Mammary epithelial cell (primary cell): Measurements from ENCODE around the gene DUSP15.

Experiments used
- EZH2 ChIP-seq: IDR thresholded peaks from 2 replicates; pipeline ENCODE4 v1.6.1; 2012; ENCODE audit warnings: low read length, inconsistent platforms, borderline replicate concordance
- TF ChIP-seq, protein P1 (sequence below), 2 donors: IDR thresholded peaks in 1 of 2; conservative IDR thresholded peaks in 1 of 2; 2 replicates each; pipeline ENCODE4 v1.5.1; 2011 to 2012; ENCODE audit warnings: inconsistent platforms in 2 of 2, low read length in 2 of 2, mild to moderate bottlenecking in 2 of 2, control low read depth in 1 of 2, low read depth in 1 of 2; ENCODE audit not compliant: insufficient read depth in 1 of 2; ENCODE audit errors: extremely low read depth in 1 of 2

DNA sequence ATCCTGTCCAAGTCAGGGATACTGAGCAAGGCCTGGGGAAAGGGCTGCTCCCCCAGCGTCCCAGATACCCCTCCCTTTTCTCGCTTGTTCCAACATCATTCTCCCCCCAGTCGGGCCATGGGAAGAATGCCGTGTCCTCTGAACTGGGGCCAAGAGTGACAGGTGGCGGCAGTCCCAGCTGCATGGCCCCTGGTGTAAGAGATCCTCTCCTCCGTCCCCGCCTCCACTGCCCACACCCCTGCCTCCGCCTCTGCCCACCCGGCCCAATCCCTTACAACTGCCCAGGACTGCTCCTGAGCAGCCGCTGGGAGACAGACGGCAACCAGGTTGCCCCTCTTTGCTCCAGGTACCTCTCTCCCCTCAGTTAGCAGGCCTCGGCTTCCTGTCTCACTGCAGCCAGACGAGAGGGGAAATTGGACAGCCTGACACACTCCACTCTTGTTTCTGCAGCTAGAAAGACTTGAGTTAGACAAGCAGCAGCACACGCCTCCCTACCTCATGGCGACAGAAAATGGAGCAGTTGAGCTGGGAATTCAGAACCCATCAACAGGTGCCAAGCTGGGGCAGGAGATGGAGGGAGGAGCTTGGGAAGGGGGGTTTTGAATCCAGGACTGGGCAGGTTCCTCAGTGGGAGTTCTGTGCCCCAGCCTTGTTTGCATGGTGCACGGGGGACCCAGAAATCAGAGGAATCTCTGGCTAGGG is 51.1 kb downstream of the DUSP15 start, which contains the start of gene MYLK2:
- no peak for TF ChIP-seq EZH2
- TF ChIP-seq, protein P1, sequence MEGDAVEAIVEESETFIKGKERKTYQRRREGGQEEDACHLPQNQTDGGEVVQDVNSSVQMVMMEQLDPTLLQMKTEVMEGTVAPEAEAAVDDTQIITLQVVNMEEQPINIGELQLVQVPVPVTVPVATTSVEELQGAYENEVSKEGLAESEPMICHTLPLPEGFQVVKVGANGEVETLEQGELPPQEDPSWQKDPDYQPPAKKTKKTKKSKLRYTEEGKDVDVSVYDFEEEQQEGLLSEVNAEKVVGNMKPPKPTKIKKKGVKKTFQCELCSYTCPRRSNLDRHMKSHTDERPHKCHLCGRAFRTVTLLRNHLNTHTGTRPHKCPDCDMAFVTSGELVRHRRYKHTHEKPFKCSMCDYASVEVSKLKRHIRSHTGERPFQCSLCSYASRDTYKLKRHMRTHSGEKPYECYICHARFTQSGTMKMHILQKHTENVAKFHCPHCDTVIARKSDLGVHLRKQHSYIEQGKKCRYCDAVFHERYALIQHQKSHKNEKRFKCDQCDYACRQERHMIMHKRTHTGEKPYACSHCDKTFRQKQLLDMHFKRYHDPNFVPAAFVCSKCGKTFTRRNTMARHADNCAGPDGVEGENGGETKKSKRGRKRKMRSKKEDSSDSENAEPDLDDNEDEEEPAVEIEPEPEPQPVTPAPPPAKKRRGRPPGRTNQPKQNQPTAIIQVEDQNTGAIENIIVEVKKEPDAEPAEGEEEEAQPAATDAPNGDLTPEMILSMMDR (conservative IDR thresholded peaks at IDR 0.05 in 1 of 2, IDR thresholded peaks at IDR 0.05 in 1 of 2; ENCODE audit: extremely low read depth in 1 of 2, insufficient read depth in 1 of 2, low read depth in 1 of 2, low read length in 2 of 2), result no peak
